GM21515 (cell line): Measurements from ENCODE around the gene FAM216A.
"Not testable (repeated sequence)": the region's sequence is repeated elsewhere in the genome, so short reads cannot be mapped to it uniquely, and the experiment has no call there.

Experiments
- ATAC-seq: cut with Tn5 transposase; IDR thresholded peaks from one replicate; pipeline ENCODE4 v1.9.1; 2021; ENCODE audit not compliant: unreplicated experiment

The FAM216A gene

DNA sequence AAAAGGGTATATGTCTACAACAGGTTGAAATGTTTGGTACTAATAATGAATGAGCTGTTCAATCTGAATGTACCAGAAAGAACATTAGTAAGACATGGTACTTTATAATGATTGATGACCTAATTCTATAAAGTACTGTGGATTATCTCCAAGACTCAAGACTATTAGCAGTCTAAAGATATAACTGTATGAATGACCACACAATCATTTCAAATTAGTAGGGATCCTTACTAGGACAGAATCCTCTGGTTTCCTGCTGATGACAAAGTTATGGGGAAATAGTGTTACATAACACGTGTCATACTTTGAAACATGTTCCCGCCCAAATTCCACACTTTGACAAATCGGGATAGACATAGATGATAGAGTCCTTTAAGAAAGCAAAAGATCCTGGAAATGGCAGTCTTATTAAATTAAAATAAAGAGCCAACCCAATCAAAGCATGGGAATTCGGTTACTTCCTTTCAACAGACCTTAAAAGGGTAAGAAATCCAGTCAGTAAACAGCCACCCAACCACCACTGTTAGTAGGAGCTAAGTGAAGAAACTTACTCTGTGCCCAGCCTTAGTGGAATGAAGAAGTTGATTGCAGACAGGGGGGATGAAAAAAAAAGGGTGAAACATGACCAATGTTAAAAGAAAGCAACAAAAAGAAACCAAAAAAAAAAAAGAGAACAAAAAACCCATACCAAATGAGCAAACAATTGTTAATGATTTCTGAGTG lies 30.5 kb downstream of the FAM216A start:
- ATAC-seq: no peak

DNA sequence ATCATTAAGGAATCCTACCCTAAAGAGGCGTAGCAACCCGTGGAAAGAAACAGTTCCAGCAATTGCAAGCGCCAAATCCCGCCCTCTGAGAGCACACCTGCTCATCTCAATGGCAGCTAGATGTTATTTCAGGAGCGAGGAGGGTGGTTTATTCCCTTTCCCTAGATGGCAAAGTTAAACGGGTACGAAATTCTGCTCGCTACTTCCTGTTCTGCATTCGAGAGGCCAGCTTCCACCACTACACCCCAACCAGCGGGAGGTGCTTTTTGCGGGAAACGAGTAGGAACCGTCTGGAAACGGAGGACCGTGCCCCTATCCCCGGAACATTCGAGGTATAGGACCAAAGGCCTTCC lies 32.7 kb downstream of the FAM216A start:
- ATAC-seq: peak; percentile 14

DNA sequence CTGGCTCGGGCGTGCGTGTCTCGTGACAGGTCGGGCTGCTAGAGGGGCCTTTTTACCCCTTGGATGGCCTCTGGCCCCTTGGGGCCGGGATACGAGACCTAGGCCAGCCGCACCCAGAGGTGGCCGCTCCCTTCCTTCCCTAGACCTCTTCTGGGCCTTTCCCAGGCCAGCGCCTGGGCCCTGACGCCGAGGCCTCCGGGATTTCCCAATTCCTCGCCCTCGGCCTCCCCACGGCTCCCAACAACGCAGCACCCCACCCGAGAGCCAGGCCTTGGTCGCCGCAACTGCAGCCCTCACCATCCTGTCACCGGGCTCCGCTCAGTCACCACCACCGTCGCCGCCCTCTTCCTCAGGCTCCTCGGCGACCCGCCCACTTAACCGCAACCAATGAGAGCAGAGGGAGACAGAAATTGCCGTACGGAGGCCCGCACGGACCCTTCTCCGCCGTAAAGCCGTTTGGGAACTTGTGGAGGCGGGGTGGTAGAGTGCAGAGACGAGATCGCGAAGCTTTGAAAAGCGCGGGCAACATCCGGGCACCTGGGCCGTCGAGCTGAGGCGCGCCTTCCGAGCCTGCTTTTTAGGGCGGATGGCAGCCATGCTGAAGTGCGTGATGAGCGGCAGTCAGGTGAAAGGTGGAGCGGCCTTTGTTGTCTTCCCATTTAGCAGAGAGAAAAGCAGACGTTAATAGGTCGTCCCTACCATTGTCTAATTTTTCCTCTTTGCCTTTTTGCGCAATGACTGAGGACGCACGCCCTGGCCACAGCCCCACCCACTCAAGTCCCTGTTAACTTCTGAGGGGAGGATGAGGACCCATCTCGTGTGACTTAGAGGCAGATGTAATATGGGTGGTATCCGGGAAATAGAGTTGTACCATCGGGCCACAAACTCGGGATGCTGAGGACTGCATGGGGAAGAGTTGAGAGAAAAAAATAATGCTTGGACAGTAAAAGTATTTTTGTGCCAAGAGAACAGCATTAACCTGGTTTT lies 33.4 kb downstream of the FAM216A start, which contains the start of the genes RAD9B and VPS29:
RAD9B (plus strand) TSS at position 580 of the 987 bp plus-strand sequence; CDS start at position 587, 7 bp downstream.
VPS29 (minus strand) TSS at position 360 of the 987 bp plus-strand sequence; CDS start at position 300, 60 bp downstream.
- peak; percentile 87 for ATAC-seq

DNA sequence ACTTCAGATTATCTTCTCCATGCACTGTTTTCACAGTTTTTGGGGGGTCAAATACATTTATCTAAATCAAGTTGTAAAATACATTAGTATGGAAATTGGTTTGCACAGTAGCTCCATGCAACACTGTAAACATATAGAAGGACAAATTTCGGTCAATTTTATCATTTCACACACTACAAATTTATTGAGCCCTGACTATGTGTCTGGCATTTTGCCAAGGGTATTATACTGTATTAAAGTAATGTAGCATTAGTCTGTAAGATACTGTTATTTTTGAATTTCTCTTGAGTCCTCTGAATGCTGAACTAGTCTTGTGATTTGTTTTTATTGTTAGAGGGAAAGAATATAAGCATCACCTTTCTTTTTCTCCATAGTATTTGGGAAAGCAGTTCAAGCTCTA lies 34.8 kb downstream of the FAM216A start:
- ATAC-seq: no peak

DNA sequence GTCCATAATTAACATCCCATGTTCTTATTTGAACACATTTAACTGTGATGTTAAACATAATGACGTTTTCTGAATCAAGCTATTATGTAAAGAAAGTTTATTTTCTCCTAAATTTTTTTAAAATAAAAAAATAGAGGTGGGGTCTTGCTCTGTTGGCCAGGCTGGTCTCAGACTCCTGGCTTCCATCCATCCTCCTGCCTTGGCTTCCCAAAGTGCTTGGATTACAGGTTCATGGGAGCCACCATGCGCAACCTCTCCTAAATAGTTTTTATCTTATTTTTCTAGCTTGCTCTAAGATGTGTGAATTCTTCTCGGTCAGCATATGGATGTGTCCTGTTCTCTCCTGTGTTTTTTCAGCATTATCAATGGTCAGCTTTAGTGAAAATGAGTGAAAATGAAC lies 36.7 kb downstream of the FAM216A start:
- no peak for ATAC-seq

DNA sequence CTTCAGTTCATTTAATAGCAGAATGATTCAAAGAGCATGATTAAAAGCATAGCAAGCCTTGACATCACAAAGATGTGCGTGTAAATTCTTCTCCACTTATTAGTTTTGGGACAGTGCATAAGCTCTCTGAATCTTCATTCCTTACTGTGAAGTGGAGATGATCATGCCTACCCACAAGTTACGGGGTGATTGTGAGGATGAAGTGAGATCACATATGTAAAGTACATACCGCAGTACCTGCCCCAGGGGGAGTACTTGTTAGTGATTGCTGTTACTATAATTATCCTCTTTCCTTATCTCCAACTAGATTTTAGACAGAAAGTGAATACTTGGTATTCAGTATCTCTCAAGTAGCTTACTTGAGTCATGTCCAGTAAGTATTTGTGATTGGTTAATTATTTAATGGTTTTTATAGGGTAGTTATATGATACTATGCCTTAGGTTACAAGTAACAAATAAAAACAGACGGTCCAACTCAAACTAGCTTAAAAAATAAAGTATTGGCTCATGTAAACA lies 39.5 kb downstream of the FAM216A start:
- ATAC-seq: no peak

DNA sequence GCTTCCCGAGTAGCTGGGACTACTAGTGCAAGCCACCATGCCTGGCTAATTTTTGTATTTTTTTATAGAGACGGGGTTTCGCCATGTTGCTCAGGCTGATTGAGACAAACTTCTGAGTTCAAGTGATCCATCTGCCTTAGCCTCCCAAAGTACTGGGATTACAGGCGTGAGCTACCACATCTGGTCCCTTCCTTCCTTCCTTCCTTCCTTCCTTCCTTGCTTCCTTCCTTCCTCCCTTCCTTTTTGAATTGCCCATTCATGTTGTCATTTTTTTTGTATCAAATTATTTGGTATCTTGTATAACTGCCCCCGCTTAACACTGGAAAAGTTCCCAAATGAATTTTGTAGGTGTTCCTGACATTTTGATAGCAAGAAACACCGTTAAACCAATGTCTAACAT lies 45.2 kb downstream of the FAM216A start:
- no peak for ATAC-seq

DNA sequence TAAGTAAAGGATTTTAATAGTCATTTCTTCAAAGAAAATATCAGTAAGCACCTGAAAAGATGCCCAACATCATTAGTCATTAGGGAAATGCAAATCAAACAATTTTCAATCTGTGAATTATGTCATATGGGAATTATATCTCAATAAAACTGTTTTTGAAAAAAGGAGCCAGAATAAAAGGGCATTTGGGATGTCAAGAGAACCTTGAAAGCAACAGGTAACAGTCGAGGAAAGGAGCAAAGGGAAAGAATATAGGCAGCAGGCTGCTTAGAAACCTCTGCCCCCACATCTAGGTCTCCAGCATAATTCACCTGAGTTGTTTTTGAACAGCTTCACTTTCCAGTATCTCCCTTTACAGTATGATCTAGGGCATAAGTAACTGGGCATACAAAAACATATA lies 45.7 kb downstream of the FAM216A start:
- ATAC-seq: no peak

DNA sequence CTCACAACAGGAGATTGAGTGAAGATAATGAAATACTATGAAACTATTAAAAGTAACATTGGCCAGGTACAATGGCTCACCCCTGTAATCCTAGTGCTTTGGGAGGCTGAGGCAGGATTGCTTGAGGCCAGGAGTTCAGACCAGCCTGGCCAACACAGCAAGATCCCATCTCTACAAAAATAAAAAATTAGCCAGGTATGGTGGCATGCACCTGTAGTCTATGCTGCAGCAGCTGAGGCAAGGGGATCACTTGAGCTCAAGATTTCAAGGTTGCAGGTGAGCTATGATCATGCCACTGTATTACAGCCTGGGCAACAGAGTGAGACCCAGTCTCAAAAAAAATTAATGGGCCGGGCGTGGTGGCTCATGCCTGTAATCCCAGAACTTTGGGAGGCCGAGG lies 48.4 kb downstream of the FAM216A start:
- no peak for ATAC-seq

DNA sequence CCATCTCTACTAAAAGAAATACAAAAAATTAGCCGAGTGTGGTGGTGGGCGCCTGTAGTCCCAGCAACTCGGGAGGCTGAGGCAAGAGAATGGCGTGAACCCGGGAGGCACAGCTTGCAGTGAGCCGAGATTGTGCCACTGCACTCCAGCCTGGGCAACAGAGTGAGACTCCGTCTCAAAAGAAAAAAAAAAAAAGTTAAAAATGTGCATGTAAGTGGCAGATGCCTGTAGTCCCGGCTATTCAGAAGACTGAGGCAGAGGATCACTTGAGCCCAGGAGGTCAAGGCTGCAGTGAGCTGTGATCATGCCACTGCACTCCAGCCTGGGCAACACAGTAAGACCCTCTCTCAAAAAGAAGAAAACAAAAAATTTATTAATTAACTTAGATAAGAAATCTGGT lies 49.4 kb downstream of the FAM216A start:
- ATAC-seq: not testable (repeated sequence)

DNA sequence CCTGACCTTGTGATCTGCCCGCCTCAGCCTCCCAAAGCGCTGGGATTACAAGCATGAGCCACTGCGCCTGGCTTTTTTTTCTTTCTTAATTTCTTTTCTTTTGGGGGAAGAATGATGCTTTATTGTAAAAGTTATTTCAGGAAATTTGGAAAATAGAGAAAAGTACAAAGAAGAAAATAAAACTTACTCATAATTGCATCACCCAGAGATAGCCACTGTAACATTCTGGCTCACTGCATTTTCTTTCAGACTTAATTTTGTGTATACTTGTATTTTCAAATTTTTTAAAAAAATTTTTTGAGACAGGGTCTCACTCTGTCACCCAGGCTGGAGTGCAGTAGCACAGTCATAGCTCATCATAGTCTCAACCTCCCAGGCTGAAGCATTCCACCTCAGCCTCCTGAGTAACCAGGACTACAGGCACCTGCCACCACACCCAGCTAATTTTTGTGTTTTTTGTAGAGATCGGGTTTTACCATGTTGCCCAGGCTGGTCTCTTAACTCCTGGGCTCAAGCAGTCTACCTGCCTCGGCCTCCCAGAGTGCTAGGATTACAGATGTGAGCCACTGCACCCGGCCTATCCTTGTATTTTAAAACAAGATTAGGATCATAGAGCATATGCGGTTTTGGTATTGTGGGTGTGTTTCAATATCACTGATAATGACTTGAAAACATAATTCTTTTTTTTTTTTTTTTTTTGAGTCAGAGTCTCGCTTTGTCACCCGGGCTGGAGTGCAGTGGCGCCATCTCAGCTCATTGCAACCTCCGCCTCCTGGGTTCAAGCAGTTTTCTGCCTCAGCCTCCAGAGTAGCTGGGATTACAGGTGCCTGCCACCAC lies 52.4 kb downstream of the FAM216A start:
- not testable (repeated sequence) for ATAC-seq

DNA sequence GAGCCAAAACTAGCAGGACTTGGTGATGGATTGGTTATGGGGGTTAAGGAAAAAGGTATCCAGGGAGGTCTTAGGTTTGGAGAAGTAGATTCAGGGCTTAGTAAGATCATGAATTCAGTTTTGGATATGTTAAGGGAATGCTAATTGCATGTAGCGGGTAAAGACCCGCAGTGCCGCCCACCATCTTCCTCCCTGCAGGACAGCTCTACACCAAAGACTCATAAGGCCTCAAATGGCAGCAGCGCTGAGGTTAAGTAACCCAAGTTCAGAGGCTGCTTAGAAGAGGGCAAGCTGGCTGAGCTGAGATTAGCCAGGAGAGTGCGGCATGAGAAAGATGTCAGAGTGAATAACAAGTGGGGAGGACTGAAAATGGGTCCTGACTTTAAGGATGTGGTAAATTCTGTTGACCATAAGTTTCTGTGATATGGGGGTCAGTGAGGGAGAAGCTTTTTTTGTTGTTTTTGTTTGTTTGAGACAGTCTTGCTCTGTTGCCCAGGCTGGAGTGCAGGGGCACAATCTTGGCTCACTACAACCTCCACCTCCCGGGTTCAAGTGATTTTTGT lies 59.7 kb downstream of the FAM216A start:
- ATAC-seq: no peak

DNA sequence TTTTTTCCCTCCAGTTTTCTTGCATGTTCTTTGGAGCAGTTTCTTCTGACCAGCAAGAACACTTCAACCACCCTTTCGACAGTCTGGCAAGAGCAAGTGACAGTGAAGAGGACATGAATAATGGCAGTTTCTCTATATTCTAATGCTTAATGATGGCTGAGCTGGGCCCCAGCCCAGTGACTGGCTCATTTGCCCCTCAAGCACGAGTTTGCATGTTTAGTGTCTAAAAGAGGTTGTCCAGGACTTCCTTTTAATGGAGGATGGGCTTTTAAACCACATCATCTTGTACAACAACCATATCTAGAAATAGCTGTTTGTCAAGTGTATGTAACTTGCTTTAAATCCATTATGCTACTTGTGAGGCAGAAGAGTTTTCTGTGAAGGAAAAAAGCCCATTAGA lies 61.9 kb downstream of the FAM216A start:
- no peak for ATAC-seq

DNA sequence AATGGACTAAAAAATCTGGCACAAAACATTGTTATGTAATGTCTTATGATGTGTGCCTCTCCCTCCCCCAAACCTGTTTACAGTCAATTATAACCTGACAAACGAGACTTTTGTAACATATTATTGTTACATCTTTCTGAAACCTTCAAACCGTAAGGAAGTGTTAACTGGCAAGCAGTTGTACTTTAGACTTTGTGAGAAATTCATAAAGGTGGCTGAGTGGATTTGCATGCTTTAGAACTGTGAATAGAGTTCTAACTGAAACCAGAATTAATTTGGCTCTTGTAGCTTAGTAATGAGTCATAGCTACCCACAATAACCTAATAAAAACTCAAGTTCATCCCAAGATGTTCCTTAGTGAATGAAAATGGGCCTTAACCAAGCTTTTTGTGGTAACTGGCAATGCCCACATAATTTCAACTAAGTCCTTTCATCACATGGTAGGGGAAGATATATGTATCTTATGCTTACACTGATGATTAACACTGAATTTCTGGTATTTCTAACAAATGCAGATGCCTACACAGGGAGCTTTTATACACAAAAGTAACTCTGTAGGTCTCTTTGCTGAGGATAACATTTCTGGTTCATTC lies 63.2 kb downstream of the FAM216A start:
- ATAC-seq: peak; percentile 77

DNA sequence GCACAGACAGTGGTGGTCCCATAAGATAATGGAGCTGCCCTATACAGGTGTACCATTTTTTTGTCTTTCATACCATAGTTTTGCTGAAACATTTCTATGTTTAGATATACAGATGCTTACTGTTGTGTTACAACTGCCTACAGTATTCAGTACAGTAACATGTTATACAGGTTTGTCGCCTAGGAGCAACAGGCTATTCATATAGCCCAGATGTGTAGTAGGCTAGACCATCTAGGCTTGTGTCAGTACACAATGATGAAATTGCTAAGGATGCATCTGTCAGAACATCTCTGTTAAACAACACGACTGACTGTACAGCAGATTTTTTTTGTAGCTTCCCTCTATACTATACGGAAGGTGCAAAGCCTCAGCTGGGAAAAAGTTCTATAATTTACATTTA lies 64.0 kb downstream of the FAM216A start:
- no peak for ATAC-seq

DNA sequence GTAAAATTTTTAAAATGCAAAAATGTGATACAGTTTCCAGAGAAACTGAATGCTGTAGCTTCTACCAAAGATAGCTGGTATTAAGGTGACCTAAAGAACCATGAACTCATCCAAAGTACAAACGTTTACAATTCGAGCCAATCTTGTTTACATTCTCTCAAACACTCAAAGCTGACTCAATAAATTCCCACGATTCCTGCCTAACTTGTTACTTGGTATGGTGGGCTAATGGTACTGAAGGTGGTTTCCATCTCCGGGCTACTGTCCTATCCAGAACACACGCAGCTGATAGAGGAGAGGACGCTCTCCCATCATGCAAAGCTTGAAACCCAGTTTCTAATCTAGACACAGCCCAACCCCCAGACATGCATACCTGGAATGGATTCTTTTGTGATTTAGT lies 65.0 kb downstream of the FAM216A start:
- no peak for ATAC-seq

DNA sequence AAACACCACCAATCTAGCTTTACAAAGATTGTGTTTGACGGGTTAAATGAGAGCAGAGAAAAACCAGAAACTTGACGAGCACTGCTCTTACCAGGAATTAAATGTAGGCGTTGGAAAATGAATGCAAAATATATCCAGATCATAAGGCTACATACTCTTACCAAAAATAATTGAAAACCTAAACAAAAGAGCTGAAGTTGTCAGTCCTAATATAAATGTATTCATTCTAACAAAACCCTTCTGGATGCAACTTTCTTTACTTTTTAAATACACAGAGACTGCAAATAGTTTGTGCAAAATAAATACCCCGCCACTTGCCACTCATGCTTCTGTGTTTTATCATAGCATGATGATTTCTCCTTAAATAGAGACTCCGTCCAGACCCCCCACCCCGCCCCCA lies 66.2 kb downstream of the FAM216A start:
- no peak for ATAC-seq

DNA sequence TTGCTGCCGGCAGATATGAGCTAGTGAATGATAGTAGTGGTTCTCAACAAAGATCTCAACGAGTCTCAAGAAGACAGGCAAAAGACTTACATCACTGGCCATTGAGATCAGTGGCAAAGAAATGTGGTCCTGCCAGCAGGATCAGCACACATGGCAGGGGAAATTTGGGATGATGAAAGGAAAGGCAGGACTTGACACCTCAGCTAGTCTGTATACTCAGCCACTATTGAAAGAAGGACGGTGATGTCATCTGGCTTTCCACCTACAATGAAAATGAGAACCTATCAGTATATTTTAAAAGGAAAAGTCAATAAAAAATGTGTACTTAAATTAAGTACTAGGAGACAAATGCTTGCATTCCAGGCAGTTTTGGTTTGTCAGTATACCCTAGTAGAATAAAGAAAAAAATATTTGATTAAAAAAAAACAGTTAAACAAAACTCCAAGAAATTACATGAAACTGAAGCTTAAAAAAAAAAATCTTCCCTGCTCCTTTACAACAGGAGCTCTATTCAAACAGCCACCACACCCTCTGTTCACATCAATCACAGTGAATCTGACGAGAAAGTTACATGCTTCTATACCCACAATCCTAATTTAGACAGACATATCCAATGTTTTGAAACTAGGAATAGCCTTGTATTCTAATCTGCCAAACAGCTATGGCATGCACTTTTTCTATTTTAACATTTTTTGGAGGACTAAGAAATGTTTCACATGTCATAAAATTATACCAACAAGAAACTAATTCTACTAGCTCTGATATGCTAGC lies 68.4 kb downstream of the FAM216A start:
- no peak for ATAC-seq
